H1 (cell line): Measurements from ENCODE around the gene STBD1.

ENCODE experiments used
- BCL11A ChIP-seq, 2 experiments: IDR thresholded peaks; one replicate each; pipeline ENCODE4 v1.6.1; 2011; ENCODE audit warnings: low read depth in 2 of 2, low read length in 2 of 2, mild to moderate bottlenecking in 2 of 2
- BRCA1 ChIP-seq: IDR thresholded peaks from 2 replicates; pipeline ENCODE4 v1.6.1; 2012; ENCODE audit warnings: low read depth, low read length, improper control_type of control experiment
- CHD2 ChIP-seq: IDR thresholded peaks from 2 replicates; pipeline ENCODE4 v1.6.1; 2012; ENCODE audit warnings: low read length, improper control_type of control experiment
- CTCF ChIP-seq, 3 experiments: IDR thresholded peaks; 1 replicate in 2 of 3; 2 replicates in 1 of 3; pipeline versions ENCODE4 v1.5.1 to v1.6.1; 2011; ENCODE audit warnings: low read length in 3 of 3, mild to moderate bottlenecking in 3 of 3, inconsistent platforms in 2 of 3, low read depth in 1 of 3, moderate library complexity in 1 of 3; ENCODE audit not compliant: insufficient read depth in 1 of 3; ENCODE audit errors: control extremely low read depth in 1 of 3
- EP300 ChIP-seq, 2 experiments: IDR thresholded peaks; 1 replicate in 1 of 2; 2 replicates in 1 of 2; pipeline ENCODE4 v1.6.1; 2011 to 2012; ENCODE audit warnings: low read depth in 2 of 2, low read length in 2 of 2, mild to moderate bottlenecking in 2 of 2, borderline replicate concordance in 1 of 2, inconsistent platforms in 1 of 2, moderate library complexity in 1 of 2
- JUND ChIP-seq: IDR thresholded peaks from 2 replicates; pipeline ENCODE4 v1.6.1; 2011; ENCODE audit warnings: mild to moderate bottlenecking, improper control_type of control experiment, low read length
- POLR2A ChIP-seq, 2 experiments: IDR thresholded peaks; 1 replicate in 1 of 2; 2 replicates in 1 of 2; pipeline ENCODE4 v1.6.1; 2011; ENCODE audit warnings: low read depth in 2 of 2, low read length in 2 of 2, mild to moderate bottlenecking in 2 of 2; ENCODE audit errors: control extremely low read depth in 1 of 2
- POLR2AphosphoS5 ChIP-seq: IDR thresholded peaks from 2 replicates; pipeline ENCODE4 v1.6.1; 2011; ENCODE audit warnings: low read depth, low read length
- SP1 ChIP-seq: IDR thresholded peaks from 2 replicates; pipeline ENCODE4 v1.6.1; 2011; ENCODE audit warnings: low read depth, low read length
- SRF ChIP-seq: IDR thresholded peaks from 2 replicates; pipeline ENCODE4 v1.6.1; 2011; ENCODE audit warnings: mild to moderate bottlenecking, low read depth, low read length, moderate library complexity

DNA sequence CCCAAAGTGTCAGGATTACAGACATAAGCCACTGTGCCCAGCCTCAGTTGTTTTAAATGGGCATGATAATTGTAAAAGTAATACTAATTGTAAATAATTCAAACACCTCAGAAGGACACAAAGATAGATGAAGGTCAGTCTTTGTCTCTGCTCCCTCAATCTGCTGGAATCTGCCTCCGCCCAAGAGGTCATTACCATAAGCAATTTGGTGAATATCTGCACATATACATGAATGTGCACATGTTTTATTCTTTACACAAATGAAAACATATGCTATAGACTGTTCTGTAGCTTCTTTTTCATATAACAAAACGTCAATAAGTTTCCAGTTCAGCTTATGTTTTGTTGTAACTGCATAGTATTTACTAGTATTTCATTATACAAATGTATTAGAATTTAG is 7.0 kb downstream of the STBD1 start:
- TF ChIP-seq EP300 (IDR thresholded peaks at IDR 0.05; ENCODE audit: borderline replicate concordance in 1 of 2, low read depth in 2 of 2, low read length in 2 of 2) = no peak
- no peak for TF ChIP-seq CTCF (IDR thresholded peaks at IDR 0.05; ENCODE audit: control extremely low read depth in 1 of 3, insufficient read depth in 1 of 3, low read depth in 1 of 3, low read length in 3 of 3)
- no peak for TF ChIP-seq POLR2A (IDR thresholded peaks at IDR 0.05; ENCODE audit: control extremely low read depth in 1 of 2, low read depth in 2 of 2, low read length in 2 of 2)
- TF ChIP-seq SP1 = no peak
- no peak for TF ChIP-seq BRCA1
- no peak for TF ChIP-seq SRF
- TF ChIP-seq CHD2 = no peak
- no peak for TF ChIP-seq BCL11A (IDR thresholded peaks at IDR 0.05; ENCODE audit: low read depth in 2 of 2, low read length in 2 of 2)
- TF ChIP-seq POLR2AphosphoS5 = no peak
- no peak for TF ChIP-seq JUND
